GM12878 (cell line): ENCODE data around the gene FBXL3. TPM values are rescaled to one million over a fixed set of nuclear protein-coding genes. Genes with fewer than 3 reads are reported as not detected.
A peak's percentile ranks its signal among the peaks of the same experiment; 100 is the strongest.

Source experiments
- BCLAF1 ChIP-seq: fragments of 450-650 bp; IDR thresholded peaks from 2 replicates; pipeline ENCODE4 v1.6.1; 2017; ENCODE audit warnings: antibody characterized with exemption, mild to moderate bottlenecking, moderate library complexity
- BRCA1 ChIP-seq: IDR thresholded peaks from 2 replicates; pipeline ENCODE4 v1.6.1; 2011; ENCODE audit warnings: low read depth, low read length, improper control_type of control experiment
- CBX3 ChIP-seq: fragments of 200-600 bp; sonication (generic); IDR thresholded peaks from 2 replicates; pipeline ENCODE4 v1.6.1; 2016; ENCODE audit warnings: low read depth, borderline replicate concordance
- CEBPZ ChIP-seq: fragments of 150-350 bp; IDR thresholded peaks from 2 replicates; pipeline ENCODE4 v1.6.1; 2016; ENCODE audit warnings: low read depth, low read length
- DPF2 ChIP-seq: fragments of 450-650 bp; IDR thresholded peaks from 2 replicates; pipeline ENCODE4 v1.6.1; 2017; ENCODE audit warnings: mild to moderate bottlenecking
- GABPA ChIP-seq: IDR thresholded peaks from 2 replicates; pipeline ENCODE4 v1.6.1; 2014; ENCODE audit warnings: antibody characterized with exemption, low read depth, mild to moderate bottlenecking, inconsistent platforms
- IKZF1 ChIP-seq: fragments of 450-650 bp; conservative IDR thresholded peaks from 2 replicates; pipeline ENCODE4 v1.6.1; 2017; ENCODE audit warnings: antibody characterized with exemption, mild to moderate bottlenecking
- KLF5 ChIP-seq: fragments of 450-650 bp; IDR thresholded peaks from 2 replicates; pipeline ENCODE4 v1.6.1; 2014; ENCODE audit warnings: mild to moderate bottlenecking; ENCODE audit not compliant: partially characterized antibody
- MXI1 ChIP-seq: fragments of 150-350 bp; IDR thresholded peaks from 2 replicates; pipeline ENCODE4 v1.6.1; 2011; ENCODE audit warnings: low read depth, mild to moderate bottlenecking, inconsistent platforms, low read length, improper control_type of control experiment
- POLR2AphosphoS5 ChIP-seq: IDR thresholded peaks from 2 replicates; pipeline ENCODE4 v1.6.1; 2011; ENCODE audit warnings: mild to moderate bottlenecking, low read length, inconsistent platforms
- SIX5 ChIP-seq: IDR thresholded peaks from 2 replicates; pipeline ENCODE4 v1.6.1; 2011; ENCODE audit warnings: mild to moderate bottlenecking, low read depth, low read length, moderate library complexity; ENCODE audit not compliant: severe bottlenecking
- YBX1 ChIP-seq: fragments of 450-650 bp; IDR thresholded peaks from 2 replicates; pipeline ENCODE4 v1.6.1; 2016; ENCODE audit warnings: antibody characterized with exemption
- polyA plus RNA-seq, 11 experiments: library from polyadenylated mRNA; depleted of rRNA in 4 of 11; unstranded in 6 of 11; stranded (reverse) in 5 of 11; fragments of >200 nt; fragmentation: Nextera tagmentation in 4 of 11; fragmentation: Illumina TruSeq in 1 of 11; extraction: Ambion mirVana in 4 of 11; extraction: Trizol in 1 of 11; gene quantifications; 1 replicate in 1 of 11; 2 replicates in 10 of 11; pipeline versions ENCODE4 v1.2.1 to v1.2.3, GENCODE V29; 2011 to 2016; ENCODE audit warnings: inconsistent platforms in 2 of 11, missing spikeins in 2 of 11, low read depth in 1 of 11
- total RNA-seq, 4 experiments: library from RNA; depleted of rRNA in 3 of 4; stranded (reverse); fragments of >200 nt in 3 of 4; fragmentation: Illumina TruSeq in 1 of 4; extraction: Trizol in 1 of 4; gene quantifications; 2 replicates each; pipeline versions ENCODE4 v1.2.1 to v1.2.3, GENCODE V29; 2013 to 2021
- TF ChIP-seq, protein P1 (sequence below): IDR thresholded peaks from 2 replicates; pipeline ENCODE4 v1.6.1; 2012; ENCODE audit warnings: mild to moderate bottlenecking, low read depth, low read length
- TF ChIP-seq, protein P2 (sequence below): fragments of 450-650 bp; IDR thresholded peaks from 2 replicates; pipeline ENCODE4 v1.6.1; 2017; ENCODE audit warnings: mild to moderate bottlenecking, moderate library complexity

Gene FBXL3
- total and polyA plus RNA-seq, 10 of the 15 experiments (the other 5 are each of a cell fraction or from before 2014, with no cell fraction given) = 9.0 to 26.4 (median 19.7) TPM

GRCh38 chr13:77026255-77026860, 601 bp downstream of the FBXL3 start (continued):
- TF ChIP-seq, protein P1, sequence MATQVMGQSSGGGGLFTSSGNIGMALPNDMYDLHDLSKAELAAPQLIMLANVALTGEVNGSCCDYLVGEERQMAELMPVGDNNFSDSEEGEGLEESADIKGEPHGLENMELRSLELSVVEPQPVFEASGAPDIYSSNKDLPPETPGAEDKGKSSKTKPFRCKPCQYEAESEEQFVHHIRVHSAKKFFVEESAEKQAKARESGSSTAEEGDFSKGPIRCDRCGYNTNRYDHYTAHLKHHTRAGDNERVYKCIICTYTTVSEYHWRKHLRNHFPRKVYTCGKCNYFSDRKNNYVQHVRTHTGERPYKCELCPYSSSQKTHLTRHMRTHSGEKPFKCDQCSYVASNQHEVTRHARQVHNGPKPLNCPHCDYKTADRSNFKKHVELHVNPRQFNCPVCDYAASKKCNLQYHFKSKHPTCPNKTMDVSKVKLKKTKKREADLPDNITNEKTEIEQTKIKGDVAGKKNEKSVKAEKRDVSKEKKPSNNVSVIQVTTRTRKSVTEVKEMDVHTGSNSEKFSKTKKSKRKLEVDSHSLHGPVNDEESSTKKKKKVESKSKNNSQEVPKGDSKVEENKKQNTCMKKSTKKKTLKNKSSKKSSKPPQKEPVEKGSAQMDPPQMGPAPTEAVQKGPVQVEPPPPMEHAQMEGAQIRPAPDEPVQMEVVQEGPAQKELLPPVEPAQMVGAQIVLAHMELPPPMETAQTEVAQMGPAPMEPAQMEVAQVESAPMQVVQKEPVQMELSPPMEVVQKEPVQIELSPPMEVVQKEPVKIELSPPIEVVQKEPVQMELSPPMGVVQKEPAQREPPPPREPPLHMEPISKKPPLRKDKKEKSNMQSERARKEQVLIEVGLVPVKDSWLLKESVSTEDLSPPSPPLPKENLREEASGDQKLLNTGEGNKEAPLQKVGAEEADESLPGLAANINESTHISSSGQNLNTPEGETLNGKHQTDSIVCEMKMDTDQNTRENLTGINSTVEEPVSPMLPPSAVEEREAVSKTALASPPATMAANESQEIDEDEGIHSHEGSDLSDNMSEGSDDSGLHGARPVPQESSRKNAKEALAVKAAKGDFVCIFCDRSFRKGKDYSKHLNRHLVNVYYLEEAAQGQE = no peak
- TF ChIP-seq DPF2 = no peak
- no peak for TF ChIP-seq BRCA1
- no peak for TF ChIP-seq KLF5
- TF ChIP-seq MXI1 = peak; percentile 80
- TF ChIP-seq POLR2AphosphoS5 = peak; percentile 45; the same call in 1 of the 2 replicates
- TF ChIP-seq, protein P2, sequence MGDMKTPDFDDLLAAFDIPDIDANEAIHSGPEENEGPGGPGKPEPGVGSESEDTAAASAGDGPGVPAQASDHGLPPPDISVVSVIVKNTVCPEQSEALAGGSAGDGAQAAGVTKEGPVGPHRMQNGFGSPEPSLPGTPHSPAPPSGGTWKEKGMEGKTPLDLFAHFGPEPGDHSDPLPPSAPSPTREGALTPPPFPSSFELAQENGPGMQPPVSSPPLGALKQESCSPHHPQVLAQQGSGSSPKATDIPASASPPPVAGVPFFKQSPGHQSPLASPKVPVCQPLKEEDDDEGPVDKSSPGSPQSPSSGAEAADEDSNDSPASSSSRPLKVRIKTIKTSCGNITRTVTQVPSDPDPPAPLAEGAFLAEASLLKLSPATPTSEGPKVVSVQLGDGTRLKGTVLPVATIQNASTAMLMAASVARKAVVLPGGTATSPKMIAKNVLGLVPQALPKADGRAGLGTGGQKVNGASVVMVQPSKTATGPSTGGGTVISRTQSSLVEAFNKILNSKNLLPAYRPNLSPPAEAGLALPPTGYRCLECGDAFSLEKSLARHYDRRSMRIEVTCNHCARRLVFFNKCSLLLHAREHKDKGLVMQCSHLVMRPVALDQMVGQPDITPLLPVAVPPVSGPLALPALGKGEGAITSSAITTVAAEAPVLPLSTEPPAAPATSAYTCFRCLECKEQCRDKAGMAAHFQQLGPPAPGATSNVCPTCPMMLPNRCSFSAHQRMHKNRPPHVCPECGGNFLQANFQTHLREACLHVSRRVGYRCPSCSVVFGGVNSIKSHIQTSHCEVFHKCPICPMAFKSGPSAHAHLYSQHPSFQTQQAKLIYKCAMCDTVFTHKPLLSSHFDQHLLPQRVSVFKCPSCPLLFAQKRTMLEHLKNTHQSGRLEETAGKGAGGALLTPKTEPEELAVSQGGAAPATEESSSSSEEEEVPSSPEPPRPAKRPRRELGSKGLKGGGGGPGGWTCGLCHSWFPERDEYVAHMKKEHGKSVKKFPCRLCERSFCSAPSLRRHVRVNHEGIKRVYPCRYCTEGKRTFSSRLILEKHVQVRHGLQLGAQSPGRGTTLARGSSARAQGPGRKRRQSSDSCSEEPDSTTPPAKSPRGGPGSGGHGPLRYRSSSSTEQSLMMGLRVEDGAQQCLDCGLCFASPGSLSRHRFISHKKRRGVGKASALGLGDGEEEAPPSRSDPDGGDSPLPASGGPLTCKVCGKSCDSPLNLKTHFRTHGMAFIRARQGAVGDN = no peak
- TF ChIP-seq SIX5 = no peak
- TF ChIP-seq YBX1 = no peak
- TF ChIP-seq CEBPZ = no peak
- TF ChIP-seq IKZF1 = peak; percentile 50; the same call in 1 of the 2 replicates
- no peak for TF ChIP-seq GABPA
- no peak for TF ChIP-seq CBX3
- TF ChIP-seq BCLAF1 = no peak
